ENCODE results near the gene PRB4.
"Not testable (repeated sequence)": the region's sequence is repeated elsewhere in the genome, so short reads cannot be mapped to it uniquely, and the experiment has no call there.

Gene PRB4

DNA sequence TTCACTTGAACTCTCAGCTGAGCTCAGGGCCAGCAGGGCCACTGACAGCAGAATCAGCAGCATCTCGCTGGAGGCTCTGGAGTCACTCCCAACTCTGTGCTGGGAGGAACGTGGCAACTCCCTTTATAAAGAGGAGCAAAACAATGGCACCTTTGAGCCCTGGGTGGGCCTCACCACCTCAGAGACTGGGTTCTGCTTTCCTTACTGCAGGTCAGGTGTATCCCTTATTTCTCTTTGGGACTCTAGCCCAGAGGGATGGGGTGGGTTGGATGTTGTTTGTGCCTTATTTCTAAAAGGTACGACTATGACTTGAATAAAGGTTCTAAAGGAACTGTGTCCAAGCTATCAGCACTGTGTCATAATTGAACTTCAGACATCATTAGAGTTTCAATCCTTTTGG lies at the start of gene PRB4:
TSS of gene PRB4 (minus strand) at position 101 of the 400 bp plus-strand sequence. CDS start at position 63, 38 bp downstream.
- H3K4me3 ChIP-seq (ENCODE audit: low read length) = no peak within 1 kb of the TSS
- no peak for DNase-seq (ENCODE audit: low read depth)
- TF ChIP-seq, protein P1, sequence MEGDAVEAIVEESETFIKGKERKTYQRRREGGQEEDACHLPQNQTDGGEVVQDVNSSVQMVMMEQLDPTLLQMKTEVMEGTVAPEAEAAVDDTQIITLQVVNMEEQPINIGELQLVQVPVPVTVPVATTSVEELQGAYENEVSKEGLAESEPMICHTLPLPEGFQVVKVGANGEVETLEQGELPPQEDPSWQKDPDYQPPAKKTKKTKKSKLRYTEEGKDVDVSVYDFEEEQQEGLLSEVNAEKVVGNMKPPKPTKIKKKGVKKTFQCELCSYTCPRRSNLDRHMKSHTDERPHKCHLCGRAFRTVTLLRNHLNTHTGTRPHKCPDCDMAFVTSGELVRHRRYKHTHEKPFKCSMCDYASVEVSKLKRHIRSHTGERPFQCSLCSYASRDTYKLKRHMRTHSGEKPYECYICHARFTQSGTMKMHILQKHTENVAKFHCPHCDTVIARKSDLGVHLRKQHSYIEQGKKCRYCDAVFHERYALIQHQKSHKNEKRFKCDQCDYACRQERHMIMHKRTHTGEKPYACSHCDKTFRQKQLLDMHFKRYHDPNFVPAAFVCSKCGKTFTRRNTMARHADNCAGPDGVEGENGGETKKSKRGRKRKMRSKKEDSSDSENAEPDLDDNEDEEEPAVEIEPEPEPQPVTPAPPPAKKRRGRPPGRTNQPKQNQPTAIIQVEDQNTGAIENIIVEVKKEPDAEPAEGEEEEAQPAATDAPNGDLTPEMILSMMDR (conservative IDR thresholded peaks at IDR 0.05; ENCODE audit: low read length) = no peak

DNA sequence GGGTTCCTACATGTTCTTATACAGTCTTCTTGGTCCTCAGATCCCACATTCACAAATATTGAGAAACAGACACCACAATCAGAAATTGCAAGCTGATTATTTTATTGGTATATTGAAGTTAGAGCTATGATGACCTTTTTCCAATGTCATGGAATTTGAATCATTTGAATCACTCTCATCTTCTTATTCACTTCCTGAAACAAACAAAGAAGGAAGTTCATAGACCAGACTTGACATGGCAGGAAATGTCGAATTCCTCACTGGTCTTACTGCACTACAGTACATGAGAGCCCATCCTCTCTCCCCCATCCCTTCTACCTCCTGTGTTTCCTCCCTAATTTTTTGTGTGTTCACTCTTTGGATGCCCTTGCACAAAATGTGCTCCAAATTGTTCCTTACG lies 41.5 kb upstream of the PRB4 start:
- not testable (repeated sequence) for DNase-seq (ENCODE audit: low read depth); H3K4me3 ChIP-seq (ENCODE audit: low read length)

DNA sequence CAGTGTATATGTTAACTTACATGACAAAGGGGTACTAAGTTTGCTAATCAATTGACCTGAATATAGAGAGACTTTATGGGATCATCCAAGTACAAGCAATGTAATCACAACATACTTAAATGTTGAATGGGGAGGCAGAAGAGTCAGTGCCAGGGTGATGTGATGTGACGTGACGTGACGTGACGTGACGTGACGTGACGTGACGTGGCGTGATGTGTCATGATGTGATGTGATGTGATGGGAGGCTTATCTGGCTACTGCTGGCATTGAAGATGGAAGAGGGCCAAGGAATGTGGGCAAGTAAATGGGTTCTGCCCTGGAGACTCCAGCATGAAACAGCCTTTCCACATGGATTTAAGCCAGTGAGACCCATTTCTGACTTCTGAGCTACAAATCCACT lies 38.2 kb upstream of the PRB4 start:
- TF ChIP-seq, protein P1 (conservative IDR thresholded peaks at IDR 0.05; ENCODE audit: low read length) = no peak
- H3K4me3 ChIP-seq (ENCODE audit: low read length) = no peak overlapping the region
- no peak for DNase-seq (ENCODE audit: low read depth)

DNA sequence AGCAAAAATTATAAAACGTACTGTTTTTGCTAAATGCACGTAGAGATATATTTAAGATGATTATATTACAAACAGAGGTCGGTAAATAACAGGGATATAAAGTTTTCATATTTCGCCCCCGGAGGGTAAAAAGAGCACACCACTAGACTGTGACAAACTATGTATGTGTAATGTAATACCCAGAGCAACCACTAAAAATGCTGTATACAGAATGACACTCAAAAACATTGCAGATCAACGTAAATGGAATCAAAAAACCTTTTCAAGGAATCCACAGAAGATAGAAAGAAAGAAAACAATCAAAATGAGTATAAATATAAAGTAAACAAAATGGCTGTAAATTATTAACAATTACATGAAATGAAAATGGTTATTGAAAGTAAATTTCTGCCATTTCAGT lies 37.6 kb upstream of the PRB4 start:
- no peak for DNase-seq (ENCODE audit: low read depth)
- H3K4me3 ChIP-seq (ENCODE audit: low read length) = no peak overlapping the region
- TF ChIP-seq, protein P1 (conservative IDR thresholded peaks at IDR 0.05; ENCODE audit: low read length) = no peak

DNA sequence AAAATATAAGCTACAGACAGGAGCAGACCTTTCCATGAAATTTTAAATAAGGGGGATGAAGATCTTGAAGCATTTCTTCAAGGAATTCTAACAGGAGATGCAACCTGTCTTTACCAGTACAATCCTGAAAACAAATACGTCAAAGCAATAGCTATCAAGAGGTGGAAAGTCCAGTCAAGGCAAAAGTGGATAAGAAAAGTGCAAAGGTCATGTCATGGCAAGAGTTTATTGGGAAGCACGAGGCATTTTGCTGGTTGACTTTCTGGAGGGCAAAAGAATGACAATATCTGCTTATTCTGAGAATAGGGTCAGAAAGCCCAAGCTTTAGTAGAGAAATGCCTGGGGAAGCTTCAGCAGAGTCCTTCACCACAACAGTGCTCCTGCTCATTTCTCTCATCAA lies 34.3 kb upstream of the PRB4 start:
- TF ChIP-seq, protein P1 (conservative IDR thresholded peaks at IDR 0.05; ENCODE audit: low read length) = no peak

DNA sequence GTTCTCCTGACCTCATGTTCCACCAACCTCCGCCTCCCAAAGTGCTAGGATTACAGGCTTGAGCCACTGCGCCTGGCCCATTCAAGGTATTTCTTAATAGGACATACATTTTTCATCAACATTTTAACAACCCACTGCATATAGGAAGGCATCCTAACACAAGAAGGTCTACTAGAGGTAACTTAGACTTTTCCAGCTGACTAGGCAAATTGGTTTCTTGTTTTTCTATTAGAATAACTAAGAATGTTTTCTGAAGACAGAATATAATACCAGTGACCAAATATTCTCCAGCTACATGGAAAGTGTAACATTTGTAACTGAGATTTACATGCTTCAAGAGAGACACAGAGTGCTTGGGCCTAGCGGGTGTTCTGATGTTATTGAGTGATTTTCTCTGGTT lies 14.2 kb upstream of the PRB4 start:
- TF ChIP-seq, protein P1 (conservative IDR thresholded peaks at IDR 0.05; ENCODE audit: low read length) = no peak
- DNase-seq (ENCODE audit: low read depth) = no peak
- no peak overlapping the region for H3K4me3 ChIP-seq (ENCODE audit: low read length)

More for the DNA sequence above, 34.3 kb upstream of the PRB4 start:
- H3K4me3 ChIP-seq (ENCODE audit: low read length) = no peak overlapping the region
- no peak for DNase-seq (ENCODE audit: low read depth)

DNA sequence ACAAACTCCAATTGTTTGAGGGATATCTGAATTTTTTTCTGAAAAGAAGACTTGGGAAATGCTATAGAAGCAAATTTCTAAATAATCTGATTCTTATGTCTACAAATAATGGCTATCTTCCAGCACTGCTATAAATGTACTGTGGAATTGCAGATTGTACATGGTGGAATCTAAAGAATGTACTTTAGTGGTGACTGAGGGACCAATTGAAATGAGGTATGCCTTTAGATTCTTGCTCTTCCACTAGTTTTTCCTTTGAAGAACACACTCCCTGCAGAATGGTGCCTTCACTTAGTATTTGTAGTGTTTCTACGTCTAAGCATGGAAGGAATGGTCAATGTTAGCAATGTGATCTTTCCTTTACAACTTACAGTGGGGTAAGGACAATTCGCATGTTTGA lies 11.7 kb upstream of the PRB4 start:
- TF ChIP-seq, protein P1 (conservative IDR thresholded peaks at IDR 0.05; ENCODE audit: low read length) = no peak
- DNase-seq (ENCODE audit: low read depth) = no peak
- H3K4me3 ChIP-seq (ENCODE audit: low read length) = no peak overlapping the region

DNA sequence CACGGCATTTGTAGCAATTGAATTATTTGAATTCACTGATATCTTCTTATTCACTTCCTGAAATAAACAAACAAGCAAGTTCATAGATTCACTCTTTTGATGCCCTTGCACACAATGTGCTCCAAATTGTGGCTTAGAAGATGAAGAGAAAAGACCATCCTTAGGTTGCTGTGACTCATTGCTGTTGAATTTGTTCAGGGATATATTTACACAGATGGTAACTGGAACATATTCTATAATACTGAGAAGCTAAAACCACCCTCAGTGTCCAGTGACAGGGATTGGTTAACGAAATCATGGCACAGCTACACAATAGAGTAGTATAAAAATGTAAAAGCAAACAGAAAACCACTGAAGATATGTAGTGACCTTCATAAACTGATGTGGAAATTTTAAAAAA lies 3.1 kb downstream of the PRB4 start:
- DNase-seq (ENCODE audit: low read depth) = no peak
- TF ChIP-seq, protein P1 (conservative IDR thresholded peaks at IDR 0.05; ENCODE audit: low read length) = no peak
- H3K4me3 ChIP-seq (ENCODE audit: low read length) = no peak overlapping the region

Measured in AG10803 (cell line).